GM12878 (cell line): ENCODE measurements around the gene FRMD5.

Experiments used
- BCL11A ChIP-seq: IDR thresholded peaks from 2 replicates; pipeline ENCODE4 v1.6.1; 2011; ENCODE audit warnings: low read depth, low read length
- CBFB ChIP-seq: IDR thresholded peaks from 2 replicates; pipeline ENCODE4 v1.6.1; 2016; ENCODE audit warnings: antibody characterized with exemption, low read depth
- CEBPB ChIP-seq, 2 experiments: fragments of 150-350 bp in 1 of 2; IDR thresholded peaks; 2 replicates each; pipeline ENCODE4 v1.6.1; 2012 to 2014; ENCODE audit warnings: low read depth in 2 of 2, low read length in 2 of 2, borderline replicate concordance in 1 of 2, inconsistent platforms in 1 of 2
- CTCF ChIP-seq, 3 experiments: IDR thresholded peaks in 2 of 3; conservative IDR thresholded peaks in 1 of 3; 2 replicates each; pipeline ENCODE4 v1.5.1; 2011; ENCODE audit warnings: low read depth in 3 of 3, low read length in 3 of 3, mild to moderate bottlenecking in 3 of 3, control low read depth in 2 of 3, moderate library complexity in 2 of 3, inconsistent platforms in 1 of 3, mixed read lengths in 1 of 3; ENCODE audit not compliant: control insufficient read depth in 2 of 3, insufficient read depth in 1 of 3; ENCODE audit errors: extremely low read depth in 1 of 3
- E2F8 ChIP-seq: fragments of 450-650 bp; IDR thresholded peaks from 2 replicates; pipeline ENCODE4 v1.6.1; 2018; ENCODE audit warnings: mild to moderate bottlenecking, low read depth, moderate library complexity; ENCODE audit not compliant: partially characterized antibody
- IRF3 ChIP-seq: fragments of 450-650 bp; IDR thresholded peaks from 2 replicates; pipeline ENCODE4 v1.6.1; 2014; ENCODE audit warnings: mild to moderate bottlenecking
- LARP7 ChIP-seq: fragments of 450-650 bp; IDR thresholded peaks from 2 replicates; pipeline ENCODE4 v1.6.1; 2017; ENCODE audit warnings: mild to moderate bottlenecking
- NFYA ChIP-seq: IDR thresholded peaks from 2 replicates; pipeline ENCODE4 v1.6.1; 2011; ENCODE audit warnings: low read depth, mild to moderate bottlenecking, low read length, improper control_type of control experiment, borderline replicate concordance
- NR2F1 ChIP-seq: fragments of 450-650 bp; conservative IDR thresholded peaks from 2 replicates; pipeline ENCODE4 v1.6.1; 2017; ENCODE audit warnings: mild to moderate bottlenecking
- POLR2A ChIP-seq: IDR thresholded peaks from 2 replicates; pipeline ENCODE4 v1.6.1; 2011; ENCODE audit warnings: low read depth, mild to moderate bottlenecking, low read length
- POLR2AphosphoS5 ChIP-seq: IDR thresholded peaks from 2 replicates; pipeline ENCODE4 v1.6.1; 2011; ENCODE audit warnings: mild to moderate bottlenecking, low read length, inconsistent platforms
- RBBP5 ChIP-seq: fragments of 200-600 bp; sonication (generic); conservative IDR thresholded peaks from 2 replicates; pipeline ENCODE4 v1.6.1; 2016
- SREBF2 ChIP-seq: IDR thresholded peaks from 2 replicates; pipeline ENCODE4 v1.6.1; 2012; ENCODE audit warnings: mild to moderate bottlenecking, low read length
- TCF12 ChIP-seq: IDR thresholded peaks from 2 replicates; pipeline ENCODE4 v1.6.1; 2011; ENCODE audit warnings: low read depth, mild to moderate bottlenecking, low read length

GRCh38 chr15:43920254-43920600 is 274.8 kb downstream of the FRMD5 start:
- TF ChIP-seq CTCF (IDR thresholded peaks at IDR 0.05 in 2 of 3, conservative IDR thresholded peaks at IDR 0.05 in 1 of 3; ENCODE audit: control insufficient read depth in 2 of 3, extremely low read depth in 1 of 3, insufficient read depth in 1 of 3, low read depth in 3 of 3, low read length in 3 of 3) (no peak), SREBF2 (no peak), IRF3 (no peak), RBBP5 (no peak), POLR2A (no peak), POLR2AphosphoS5 (no peak), NR2F1 (no peak), BCL11A (no peak), CEBPB (IDR thresholded peaks at IDR 0.05; ENCODE audit: borderline replicate concordance in 1 of 2, low read depth in 2 of 2, low read length in 2 of 2) (no peak), TCF12 (no peak), LARP7 (no peak), NFYA (no peak), E2F8 (no peak), CBFB (no peak)
